ENCODE measurements around the gene KCNH5.

DNA sequence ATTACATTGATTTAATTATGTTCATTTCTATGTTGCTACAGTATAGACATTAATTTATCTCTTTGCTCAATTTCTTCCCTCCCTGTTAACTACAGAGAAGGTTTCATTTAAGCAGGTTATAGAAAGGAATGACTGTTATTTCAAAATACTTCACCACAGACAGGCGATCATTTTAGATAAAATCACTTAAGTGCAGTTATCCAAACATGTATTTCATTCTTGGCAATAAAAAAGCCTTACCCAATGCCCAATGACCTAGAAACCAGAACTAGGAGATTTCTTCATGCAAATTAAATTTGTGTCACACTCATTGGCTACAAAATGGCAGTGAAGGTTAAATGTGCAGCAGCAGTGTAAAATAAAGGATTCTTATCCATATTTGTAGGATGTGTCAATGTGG, 266.4 kb downstream of the KCNH5 start:
- no peak for TF ChIP-seq EZH2 (IDR thresholded peaks at IDR 0.05; ENCODE audit: borderline replicate concordance)
- no peak for TF ChIP-seq CTCF (IDR thresholded peaks at IDR 0.05; ENCODE audit: poor library complexity)
- no peak for TF ChIP-seq EZH2phosphoT487 (IDR thresholded peaks at IDR 0.05; ENCODE audit: low read depth, severe bottlenecking, unreplicated experiment)

Measured in hepatocyte (in vitro differentiated cells).